ENCODE data around the gene TBL1X.

DNA sequence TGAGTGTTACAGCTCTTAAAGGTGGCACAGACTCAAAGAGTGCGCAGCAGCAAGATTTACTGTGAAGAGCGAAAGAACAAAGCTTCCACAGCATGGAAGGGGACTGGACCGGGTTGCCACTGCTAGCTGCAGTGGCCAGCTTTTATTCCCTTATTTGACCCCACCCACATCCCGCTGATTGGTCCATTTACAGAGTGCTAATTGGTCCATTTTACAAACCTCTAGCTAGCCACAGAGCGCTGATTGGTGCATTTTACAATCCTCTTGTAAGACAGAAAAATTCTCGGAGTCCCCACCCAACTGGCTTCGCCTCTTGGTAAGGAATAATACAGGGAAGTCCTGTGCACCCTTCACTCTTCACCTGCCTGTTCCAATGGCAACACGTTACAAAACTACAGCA lies 319.5 kb downstream of the TBL1X start:
- TF ChIP-seq, protein P1, sequence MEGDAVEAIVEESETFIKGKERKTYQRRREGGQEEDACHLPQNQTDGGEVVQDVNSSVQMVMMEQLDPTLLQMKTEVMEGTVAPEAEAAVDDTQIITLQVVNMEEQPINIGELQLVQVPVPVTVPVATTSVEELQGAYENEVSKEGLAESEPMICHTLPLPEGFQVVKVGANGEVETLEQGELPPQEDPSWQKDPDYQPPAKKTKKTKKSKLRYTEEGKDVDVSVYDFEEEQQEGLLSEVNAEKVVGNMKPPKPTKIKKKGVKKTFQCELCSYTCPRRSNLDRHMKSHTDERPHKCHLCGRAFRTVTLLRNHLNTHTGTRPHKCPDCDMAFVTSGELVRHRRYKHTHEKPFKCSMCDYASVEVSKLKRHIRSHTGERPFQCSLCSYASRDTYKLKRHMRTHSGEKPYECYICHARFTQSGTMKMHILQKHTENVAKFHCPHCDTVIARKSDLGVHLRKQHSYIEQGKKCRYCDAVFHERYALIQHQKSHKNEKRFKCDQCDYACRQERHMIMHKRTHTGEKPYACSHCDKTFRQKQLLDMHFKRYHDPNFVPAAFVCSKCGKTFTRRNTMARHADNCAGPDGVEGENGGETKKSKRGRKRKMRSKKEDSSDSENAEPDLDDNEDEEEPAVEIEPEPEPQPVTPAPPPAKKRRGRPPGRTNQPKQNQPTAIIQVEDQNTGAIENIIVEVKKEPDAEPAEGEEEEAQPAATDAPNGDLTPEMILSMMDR (IDR thresholded peaks at IDR 0.05), result no peak
- TF ChIP-seq POLR2A (IDR thresholded peaks at IDR 0.05), result no peak

All from adrenal gland (tissue), 5 donors.